Astrocyte (in vitro differentiated cells and primary cell): Measurements from ENCODE around the gene INPP5A. TPM values are rescaled to one million over a fixed set of nuclear protein-coding genes. Genes with fewer than 3 reads are reported as not detected.

Experiments
- DNase-seq: peaks from one replicate; pipeline ENCODE4 v3.0.0-alpha.2; 2010; ENCODE audit warnings: low read depth
- FAIRE-seq: peaks from 2 replicates; lab custom pipeline; 2011; peaks lifted over from hg19 to GRCh38; lab: Jason Lieb, UNC
- H2AFZ ChIP-seq: 2 replicates; pipeline ENCODE4 v1.6.0; 2012; ENCODE audit warnings: low read depth, low read length, inconsistent platforms
- H3K27ac ChIP-seq: 2 replicates; pipeline ENCODE4 v1.5.1; 2011; ENCODE audit warnings: low read depth, low read length, inconsistent platforms
- H3K27me3 ChIP-seq: 2 replicates; pipeline ENCODE4 v1.6.0; 2011; ENCODE audit warnings: low read length, inconsistent platforms; ENCODE audit not compliant: insufficient read depth
- H3K36me3 ChIP-seq: 2 replicates; pipeline ENCODE4 v1.5.1; 2011; ENCODE audit warnings: low read length, inconsistent platforms; ENCODE audit not compliant: insufficient read depth
- H3K4me1 ChIP-seq: 2 replicates; pipeline ENCODE4 v1.5.1; 2011; ENCODE audit warnings: low read length, inconsistent platforms; ENCODE audit not compliant: insufficient read depth
- H3K4me2 ChIP-seq: 2 replicates; pipeline ENCODE4 v1.6.0; 2012; ENCODE audit warnings: low read length, inconsistent platforms
- H3K4me3 ChIP-seq: 2 replicates; pipeline ENCODE4 v1.5.1; 2011; ENCODE audit warnings: low read depth, mild to moderate bottlenecking, low read length, inconsistent platforms; ENCODE audit not compliant: insufficient read depth
- H3K79me2 ChIP-seq: 2 replicates; pipeline ENCODE4 v1.6.0; 2012; ENCODE audit warnings: mild to moderate bottlenecking, low read length, inconsistent platforms; ENCODE audit not compliant: insufficient read depth
- H3K9ac ChIP-seq: 2 replicates; pipeline ENCODE4 v1.6.0; 2012; ENCODE audit warnings: mild to moderate bottlenecking, low read length, inconsistent platforms
- H3K9me3 ChIP-seq: 2 replicates; pipeline ENCODE4 v1.5.1; 2012; ENCODE audit warnings: low read depth, mild to moderate bottlenecking, low read length, inconsistent platforms; ENCODE audit not compliant: insufficient read depth
- H4K20me1 ChIP-seq: 2 replicates; pipeline ENCODE4 v1.6.0; 2012; ENCODE audit warnings: low read length, inconsistent platforms; ENCODE audit not compliant: insufficient read depth
- H3K27ac Mint-ChIP-seq: one replicate; pipeline ENCODE4 v1.8.0; 2021; ENCODE audit warnings: mild to moderate bottlenecking, mixed read lengths; ENCODE audit not compliant: unreplicated experiment
- H3K27me3 Mint-ChIP-seq: one replicate; pipeline ENCODE4 v1.8.0; 2021; ENCODE audit warnings: low read depth, mixed read lengths; ENCODE audit not compliant: unreplicated experiment
- H3K36me3 Mint-ChIP-seq: one replicate; pipeline ENCODE4 v1.8.0; 2021; ENCODE audit warnings: low read depth, mixed read lengths; ENCODE audit not compliant: unreplicated experiment
- H3K4me1 Mint-ChIP-seq: one replicate; pipeline ENCODE4 v1.8.0; 2021; ENCODE audit warnings: low read depth, mixed read lengths; ENCODE audit not compliant: unreplicated experiment
- H3K4me3 Mint-ChIP-seq: one replicate; pipeline ENCODE4 v1.8.0; 2021; ENCODE audit warnings: mild to moderate bottlenecking, moderate library complexity, mixed read lengths; ENCODE audit not compliant: unreplicated experiment
- H3K9me3 Mint-ChIP-seq: one replicate; pipeline ENCODE4 v1.8.0; 2021; ENCODE audit warnings: mild to moderate bottlenecking, mixed read lengths; ENCODE audit not compliant: unreplicated experiment
- EZH2 ChIP-seq: IDR thresholded peaks from 2 replicates; pipeline ENCODE4 v1.6.1; 2012; ENCODE audit warnings: mild to moderate bottlenecking, low read length, inconsistent platforms; ENCODE audit not compliant: insufficient read depth
- total RNA-seq: library from RNA; stranded (reverse); gene quantifications from 2 replicates; pipeline ENCODE4 v1.2.1, GENCODE V29; 2021
- TF ChIP-seq, protein P1 (sequence below): IDR thresholded peaks from 2 replicates; pipeline ENCODE4 v1.5.1; 2011; ENCODE audit warnings: low read depth, mild to moderate bottlenecking, inconsistent platforms, low read length, moderate library complexity; ENCODE audit not compliant: insufficient read depth

Gene INPP5A
- total RNA-seq, 1 donor from 2014 or later = 39.1 TPM

DNA sequence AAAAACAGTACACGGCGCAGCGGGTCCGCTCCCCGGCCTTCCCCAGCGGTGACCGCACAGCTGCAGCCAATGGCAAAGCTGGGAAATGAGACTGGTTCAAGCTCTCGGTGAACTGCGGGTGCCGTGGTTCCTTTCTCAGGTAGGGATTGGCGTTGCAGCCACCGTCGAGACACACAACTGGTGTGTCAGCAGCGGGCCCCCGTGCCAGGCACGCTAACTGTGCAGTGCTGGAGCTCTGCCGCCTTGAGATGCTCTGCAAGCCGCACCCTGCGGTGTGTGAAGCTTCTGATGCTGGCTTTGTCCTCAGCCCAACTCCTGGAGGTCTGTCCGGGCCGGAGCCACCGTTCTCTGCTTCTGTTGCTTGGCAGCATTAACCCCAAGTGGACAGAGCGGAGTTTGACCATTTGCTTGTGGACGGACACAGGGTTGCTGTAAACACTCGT is 269.0 kb downstream of the INPP5A start:
- FAIRE-seq (no peak), DNase-seq (no peak)
- Histone ChIP-seq H3K36me3 (no peaks in the 10 kb centered on the region), H3K4me2 (no peak overlapping the region), H2AFZ (no peak overlapping the region), H3K4me1 (no peaks in the 10 kb centered on the region), H3K27ac (no peak overlapping the region), H3K4me3 (no peak overlapping the region), H3K9me3 (no peaks in the 10 kb centered on the region), H3K79me2 (no peaks in the 10 kb centered on the region), H3K27me3 (no peaks in the 10 kb centered on the region), H3K9ac (no peak overlapping the region), H4K20me1 (no peaks in the 10 kb centered on the region)
- no peak overlapping the region for H3K27ac Mint-ChIP-seq
- TF ChIP-seq, protein P1, sequence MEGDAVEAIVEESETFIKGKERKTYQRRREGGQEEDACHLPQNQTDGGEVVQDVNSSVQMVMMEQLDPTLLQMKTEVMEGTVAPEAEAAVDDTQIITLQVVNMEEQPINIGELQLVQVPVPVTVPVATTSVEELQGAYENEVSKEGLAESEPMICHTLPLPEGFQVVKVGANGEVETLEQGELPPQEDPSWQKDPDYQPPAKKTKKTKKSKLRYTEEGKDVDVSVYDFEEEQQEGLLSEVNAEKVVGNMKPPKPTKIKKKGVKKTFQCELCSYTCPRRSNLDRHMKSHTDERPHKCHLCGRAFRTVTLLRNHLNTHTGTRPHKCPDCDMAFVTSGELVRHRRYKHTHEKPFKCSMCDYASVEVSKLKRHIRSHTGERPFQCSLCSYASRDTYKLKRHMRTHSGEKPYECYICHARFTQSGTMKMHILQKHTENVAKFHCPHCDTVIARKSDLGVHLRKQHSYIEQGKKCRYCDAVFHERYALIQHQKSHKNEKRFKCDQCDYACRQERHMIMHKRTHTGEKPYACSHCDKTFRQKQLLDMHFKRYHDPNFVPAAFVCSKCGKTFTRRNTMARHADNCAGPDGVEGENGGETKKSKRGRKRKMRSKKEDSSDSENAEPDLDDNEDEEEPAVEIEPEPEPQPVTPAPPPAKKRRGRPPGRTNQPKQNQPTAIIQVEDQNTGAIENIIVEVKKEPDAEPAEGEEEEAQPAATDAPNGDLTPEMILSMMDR = no peak
- no peak for TF ChIP-seq EZH2
- H3K36me3 Mint-ChIP-seq = no peaks in the 10 kb centered on the region
- H3K27me3 Mint-ChIP-seq = peaks cover 16% of the 10 kb centered on the region
- peaks cover 4% of the 10 kb centered on the region for H3K9me3 Mint-ChIP-seq
- no peaks in the 10 kb centered on the region for H3K4me1 Mint-ChIP-seq
- H3K4me3 Mint-ChIP-seq = no peak overlapping the region

DNA sequence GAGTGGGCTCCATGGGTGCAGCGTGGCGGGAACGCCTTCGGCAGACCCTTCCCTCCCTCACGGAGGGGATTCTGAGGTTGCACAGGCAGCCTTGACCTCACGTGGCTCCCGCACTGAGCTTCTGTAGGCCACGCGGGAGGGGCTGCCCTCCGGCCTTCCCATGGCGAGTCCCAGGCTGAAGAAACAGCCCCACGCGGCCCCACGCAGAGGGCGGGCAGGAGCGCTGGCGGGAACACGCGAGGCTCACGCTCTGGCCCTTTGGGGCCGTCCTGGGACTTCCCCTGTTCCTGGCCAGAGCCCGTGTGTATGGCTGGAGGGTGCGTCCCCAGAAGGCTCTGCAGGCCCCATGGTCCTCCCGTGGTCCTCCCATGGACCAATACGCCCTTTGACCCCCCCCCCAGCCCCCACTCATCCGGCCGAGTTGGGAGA is 270.0 kb downstream of the INPP5A start:
- no peak for DNase-seq
- no peak overlapping the region for H3K9ac ChIP-seq
- Mint-ChIP-seq H3K36me3 (no peaks in the 10 kb centered on the region), H3K9me3 (no peaks in the 10 kb centered on the region), H3K27ac (no peak overlapping the region), H3K4me1 (no peaks in the 10 kb centered on the region), H3K4me3 (no peak overlapping the region), H3K27me3 (peaks cover 16% of the 10 kb centered on the region)
- no peaks in the 10 kb centered on the region for H3K79me2 ChIP-seq
- no peaks in the 10 kb centered on the region for H3K4me1 ChIP-seq
- no peaks in the 10 kb centered on the region for H3K9me3 ChIP-seq
- no peak overlapping the region for H3K4me3 ChIP-seq
- no peak overlapping the region for H2AFZ ChIP-seq
- no peak for FAIRE-seq
- TF ChIP-seq, protein P1 = no peak
- no peak for TF ChIP-seq EZH2
- no peak overlapping the region for H3K4me2 ChIP-seq
- H3K27me3 ChIP-seq = no peaks in the 10 kb centered on the region
- no peaks in the 10 kb centered on the region for H4K20me1 ChIP-seq
- no peak overlapping the region for H3K27ac ChIP-seq
- no peaks in the 10 kb centered on the region for H3K36me3 ChIP-seq

DNA sequence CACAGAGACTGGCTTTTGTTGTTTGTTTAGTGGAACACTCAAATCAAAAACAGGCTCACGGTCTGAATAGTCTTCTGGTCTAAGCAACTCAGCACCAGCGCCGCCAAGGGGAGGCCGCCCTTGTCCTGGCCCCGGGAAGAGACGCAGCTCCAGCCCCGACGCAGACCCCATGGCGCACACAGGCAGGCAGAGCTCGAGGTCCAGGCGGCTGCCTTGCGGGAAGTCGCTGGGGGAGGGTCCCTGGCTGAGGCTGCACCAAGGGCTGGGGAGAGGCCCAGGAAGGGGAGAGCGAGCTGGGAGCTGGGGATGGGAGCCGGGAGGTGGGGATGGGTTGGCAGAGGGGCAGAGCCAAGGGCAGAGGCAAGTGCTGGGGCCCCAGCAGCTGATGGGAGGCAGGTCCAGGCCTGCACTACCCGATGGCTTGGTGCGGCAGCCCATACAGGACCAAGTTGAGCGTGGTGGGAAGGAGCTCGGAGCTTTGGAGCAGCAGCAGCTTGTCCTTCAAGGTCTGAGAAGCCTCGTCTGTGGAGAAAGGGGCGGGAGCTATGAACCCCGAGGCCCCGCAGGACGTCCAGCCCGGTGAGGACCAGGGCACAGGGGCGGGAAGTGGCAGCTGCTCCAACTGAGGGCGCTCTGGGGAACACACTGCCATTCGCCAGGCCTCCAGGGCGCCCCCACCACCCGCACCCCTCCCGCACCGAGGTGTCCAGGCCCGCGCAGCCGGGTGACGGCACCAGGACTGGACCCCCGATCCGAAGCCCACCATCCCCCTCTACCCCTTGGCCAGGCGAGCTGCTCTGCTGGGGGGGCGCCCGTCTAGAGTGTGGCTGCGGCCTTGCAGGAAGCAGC is 271.0 kb downstream of the INPP5A start:
- Histone ChIP-seq H3K4me1 (no peaks in the 10 kb centered on the region), H2AFZ (no peak overlapping the region), H3K4me2 (no peak overlapping the region), H3K27me3 (no peaks in the 10 kb centered on the region), H3K9ac (no peak overlapping the region), H3K27ac (no peak overlapping the region), H3K36me3 (no peaks in the 10 kb centered on the region), H3K79me2 (no peaks in the 10 kb centered on the region), H3K4me3 (no peak overlapping the region), H4K20me1 (no peaks in the 10 kb centered on the region), H3K9me3 (no peaks in the 10 kb centered on the region)
- no peaks in the 10 kb centered on the region for H3K36me3 Mint-ChIP-seq
- no peak for FAIRE-seq
- peaks cover 13% of the 10 kb centered on the region for H3K27me3 Mint-ChIP-seq
- no peak overlapping the region for H3K27ac Mint-ChIP-seq
- H3K9me3 Mint-ChIP-seq = no peaks in the 10 kb centered on the region
- no peak overlapping the region for H3K4me3 Mint-ChIP-seq
- TF ChIP-seq, protein P1 = no peak
- TF ChIP-seq EZH2 = no peak
- DNase-seq = no peak
- H3K4me1 Mint-ChIP-seq = no peaks in the 10 kb centered on the region
